ENCODE data around the gene PDE4C. TPM values are rescaled to one million over a fixed set of nuclear protein-coding genes. Genes with fewer than 3 reads are reported as not detected.
"Not testable (repeated sequence)": the region's sequence is repeated elsewhere in the genome, so short reads cannot be mapped to it uniquely, and the experiment has no call there.

PDE4C gene
- total RNA-seq, 2 donors from 2014 or later: 0.10 TPM; not detected in 1

DNA sequence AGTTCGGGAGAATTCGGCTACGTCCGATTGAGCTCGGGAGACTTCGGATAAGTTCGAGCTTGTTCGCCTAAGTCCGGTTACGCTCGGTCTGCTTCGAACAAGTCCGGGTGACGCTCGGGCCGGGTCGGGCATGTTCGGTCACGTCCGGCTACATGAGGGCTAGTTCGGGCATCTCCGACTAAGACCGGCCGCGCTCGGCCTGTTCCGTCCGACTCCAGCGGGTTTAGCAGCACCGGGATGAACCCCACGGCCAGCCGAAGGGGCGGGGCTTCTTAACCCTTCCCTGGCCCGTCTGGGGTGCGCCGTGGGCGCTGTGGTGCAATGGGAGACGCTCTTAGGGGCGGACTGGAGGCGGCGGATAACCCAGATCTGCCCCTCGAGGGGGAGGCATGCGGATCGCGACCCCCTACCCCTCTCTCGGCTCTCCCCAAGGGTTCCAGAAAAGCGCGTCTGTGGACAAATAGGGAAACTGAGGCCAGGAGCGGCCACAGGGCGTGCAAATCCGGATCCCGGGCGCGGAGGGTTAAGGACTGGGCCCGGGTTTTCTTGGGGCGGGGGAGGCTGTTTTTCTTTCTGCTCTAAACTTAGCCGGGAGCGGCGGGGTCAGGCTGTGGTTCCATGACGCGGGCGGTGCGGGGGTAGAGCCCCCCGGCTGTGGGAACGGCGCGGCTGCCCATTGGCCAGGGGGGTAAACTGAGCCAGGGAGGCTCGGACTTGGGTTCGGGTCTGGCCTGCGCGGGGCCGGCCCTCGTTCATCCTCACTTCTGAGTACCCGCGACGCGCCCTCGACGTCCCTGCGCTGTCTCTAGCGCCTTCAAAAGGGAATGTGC is 1.5 kb downstream of the PDE4C start:
- DNase-seq (peak; percentile 96 to 97), ATAC-seq (replicated peaks in 1 of 2) (peak; percentile 98)
- Mint-ChIP-seq H3K4me3 (peak overlapping the region; percentile 96), H3K36me3 (ENCODE audit: insufficient read depth in 2 of 2) (peaks cover 0 to 1% of the 10 kb centered on the region in 2 donors), H3K9me3 (no peaks in the 10 kb centered on the region), H3K4me1 (ENCODE audit: low read depth) (peaks cover 20% of the 10 kb centered on the region), H3K27ac (peak overlapping the region; percentile 31), H3K27me3 (ENCODE audit: low read depth) (peaks cover 55% of the 10 kb centered on the region)

- Mint-ChIP-seq H3K27me3 (ENCODE audit: low read depth) (peaks cover 50% of the 10 kb centered on the region), H3K4me1 (ENCODE audit: low read depth) (peaks cover 20% of the 10 kb centered on the region), H3K4me3 (peak overlapping the region; percentile 96), H3K36me3 (ENCODE audit: insufficient read depth in 2 of 2) (peaks cover 0 to 1% of the 10 kb centered on the region in 2 donors), H3K9me3 (no peaks in the 10 kb centered on the region), H3K27ac (peak overlapping the region; percentile 31)
- ATAC-seq (replicated peaks in 1 of 2) (peak; percentile 23 to 35), DNase-seq (peak; percentile 49 to 68)
Measured at GRCh38 chr19:18223860-18224524, 2.2 kb downstream of the PDE4C start.

GRCh38 chr19:18221815-18222725 is 4.2 kb downstream of the PDE4C start:
- DNase-seq (no peak), ATAC-seq (replicated peaks in 1 of 2) (no peak)
- peaks cover 40% of the 10 kb centered on the region for H3K27me3 Mint-ChIP-seq (ENCODE audit: low read depth)
- peaks cover 20% of the 10 kb centered on the region for H3K4me1 Mint-ChIP-seq (ENCODE audit: low read depth)
- no peak overlapping the region for H3K4me3 Mint-ChIP-seq
- no peaks in the 10 kb centered on the region for H3K9me3 Mint-ChIP-seq
- no peak overlapping the region for H3K27ac Mint-ChIP-seq
- H3K36me3 Mint-ChIP-seq (ENCODE audit: insufficient read depth in 2 of 2): peaks cover 0 to 1% of the 10 kb centered on the region in 2 donors

DNA sequence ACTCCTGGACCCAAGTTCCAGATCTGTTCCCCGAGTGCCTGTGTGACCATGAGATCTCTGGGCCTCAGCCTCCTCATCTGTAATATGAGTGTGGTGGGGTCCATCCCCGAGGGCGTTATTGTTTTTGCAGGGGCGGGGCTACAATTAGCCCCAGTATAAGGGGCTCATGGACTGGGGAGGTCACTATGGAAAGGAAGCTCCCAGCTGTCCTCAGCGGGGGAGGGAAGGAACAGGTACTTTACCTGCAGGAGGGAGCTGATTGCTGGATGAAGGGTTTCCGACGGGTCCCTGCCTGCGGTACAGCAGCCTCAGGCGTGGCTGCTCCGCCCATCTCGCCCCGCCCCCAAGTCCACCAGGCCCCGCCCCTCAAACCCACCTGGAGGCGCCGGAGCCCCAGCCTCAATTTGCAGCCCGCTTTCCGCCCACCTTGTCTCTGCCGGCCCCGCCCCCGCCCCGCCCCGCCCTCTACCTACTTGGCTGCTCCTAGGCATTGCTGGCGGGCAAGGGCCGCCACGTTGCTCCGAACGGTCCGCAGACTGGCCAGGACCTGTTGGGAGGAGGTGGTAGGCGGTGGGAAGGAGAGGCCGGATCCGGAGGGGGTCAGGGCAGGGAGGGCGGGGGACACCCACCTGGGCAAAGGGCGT is 5.5 kb downstream of the PDE4C start:
- DNase-seq: no peak
- H3K36me3 Mint-ChIP-seq (ENCODE audit: insufficient read depth in 2 of 2): peaks cover 0 to 1% of the 10 kb centered on the region in 2 donors
- peaks cover 30% of the 10 kb centered on the region for H3K27me3 Mint-ChIP-seq (ENCODE audit: low read depth)
- peaks cover 18% of the 10 kb centered on the region for H3K4me1 Mint-ChIP-seq (ENCODE audit: low read depth)
- ATAC-seq (replicated peaks in 1 of 2): no peak
- H3K9me3 Mint-ChIP-seq: no peaks in the 10 kb centered on the region
- no peak overlapping the region for H3K27ac Mint-ChIP-seq
- no peak overlapping the region for H3K4me3 Mint-ChIP-seq

- Mint-ChIP-seq H3K36me3 (ENCODE audit: insufficient read depth in 2 of 2) (peaks cover 0 to 1% of the 10 kb centered on the region in 2 donors), H3K27me3 (ENCODE audit: low read depth) (peaks cover 23% of the 10 kb centered on the region), H3K4me1 (ENCODE audit: low read depth) (peaks cover 15% of the 10 kb centered on the region), H3K27ac (no peak overlapping the region), H3K9me3 (no peaks in the 10 kb centered on the region), H3K4me3 (no peak overlapping the region)
- ATAC-seq (replicated peaks in 1 of 2) (no peak), DNase-seq (no peak)
Measured at GRCh38 chr19:18219911-18220631, 6.2 kb downstream of the PDE4C start.

- no peak for ATAC-seq (replicated peaks in 1 of 2)
- Mint-ChIP-seq H3K4me3 (no peak overlapping the region), H3K27ac (no peak overlapping the region), H3K36me3 (ENCODE audit: insufficient read depth in 2 of 2) (no peaks in the 10 kb centered on the region), H3K9me3 (no peaks in the 10 kb centered on the region), H3K4me1 (ENCODE audit: low read depth) (peaks cover 6% of the 10 kb centered on the region), H3K27me3 (ENCODE audit: low read depth) (peaks cover 13% of the 10 kb centered on the region)
- no peak for DNase-seq
Measured at GRCh38 chr19:18218600-18218999, 7.6 kb downstream of the PDE4C start.

GRCh38 chr19:18218159-18218558 is 8.1 kb downstream of the PDE4C start:
- no peak overlapping the region for H3K27ac Mint-ChIP-seq
- H3K27me3 Mint-ChIP-seq (ENCODE audit: low read depth): peaks cover 13% of the 10 kb centered on the region
- H3K36me3 Mint-ChIP-seq (ENCODE audit: insufficient read depth in 2 of 2): no peaks in the 10 kb centered on the region
- H3K4me3 Mint-ChIP-seq: no peak overlapping the region
- peaks cover 6% of the 10 kb centered on the region for H3K4me1 Mint-ChIP-seq (ENCODE audit: low read depth)
- ATAC-seq (replicated peaks in 1 of 2) (no peak), DNase-seq (no peak)
- H3K9me3 Mint-ChIP-seq: no peaks in the 10 kb centered on the region

GRCh38 chr19:18216789-18217188 is 9.4 kb downstream of the PDE4C start:
- ATAC-seq (replicated peaks in 1 of 2): no peak
- no peak for DNase-seq
- no peak overlapping the region for H3K4me3 Mint-ChIP-seq
- no peaks in the 10 kb centered on the region for H3K9me3 Mint-ChIP-seq
- peaks cover 6% of the 10 kb centered on the region for H3K4me1 Mint-ChIP-seq (ENCODE audit: low read depth)
- H3K36me3 Mint-ChIP-seq (ENCODE audit: insufficient read depth in 2 of 2): no peaks in the 10 kb centered on the region
- H3K27ac Mint-ChIP-seq: no peak overlapping the region
- peaks cover 7% of the 10 kb centered on the region for H3K27me3 Mint-ChIP-seq (ENCODE audit: low read depth)

- ATAC-seq (replicated peaks in 1 of 2) (peak; percentile 70 to 72), DNase-seq (peak in 1 of 2 donors; percentile 41)
- Mint-ChIP-seq H3K9me3 (no peaks in the 10 kb centered on the region), H3K4me1 (ENCODE audit: low read depth) (peaks cover 6% of the 10 kb centered on the region), H3K4me3 (no peak overlapping the region), H3K27ac (no peak overlapping the region), H3K36me3 (ENCODE audit: insufficient read depth in 2 of 2) (no peaks in the 10 kb centered on the region), H3K27me3 (ENCODE audit: low read depth) (no peaks in the 10 kb centered on the region)
Measured at GRCh38 chr19:18214779-18215433, 11.3 kb downstream of the PDE4C start.

DNA sequence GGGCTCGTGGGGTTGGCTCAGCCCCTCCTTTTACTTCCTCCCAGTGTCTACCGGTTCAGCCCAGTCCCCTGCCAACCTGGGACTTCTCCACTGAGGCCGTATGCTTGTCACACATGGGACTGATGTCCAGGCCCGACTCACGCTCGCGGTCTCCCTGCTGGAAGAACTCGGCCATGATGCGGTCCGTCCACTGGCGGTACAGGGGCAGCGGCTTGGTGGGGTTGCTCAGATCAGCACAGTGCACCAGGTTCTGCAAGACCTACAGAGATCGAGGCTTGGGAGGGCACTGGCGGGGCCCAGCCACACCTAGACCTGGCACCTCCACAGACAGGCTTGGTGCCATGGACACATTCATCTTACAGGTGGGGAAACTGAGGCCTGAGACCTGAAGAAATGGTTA is 14.6 kb downstream of the PDE4C start:
- peaks cover 6% of the 10 kb centered on the region for H3K27me3 Mint-ChIP-seq (ENCODE audit: low read depth)
- DNase-seq: no peak
- H3K36me3 Mint-ChIP-seq (ENCODE audit: insufficient read depth in 2 of 2): no peaks in the 10 kb centered on the region
- no peak overlapping the region for H3K4me3 Mint-ChIP-seq
- no peak for ATAC-seq (replicated peaks in 1 of 2)
- H3K27ac Mint-ChIP-seq: no peak overlapping the region
- H3K4me1 Mint-ChIP-seq (ENCODE audit: low read depth): peaks cover 10% of the 10 kb centered on the region
- H3K9me3 Mint-ChIP-seq: no peaks in the 10 kb centered on the region

- H3K4me3 Mint-ChIP-seq; DNase-seq; H3K9me3 Mint-ChIP-seq; H3K27me3 Mint-ChIP-seq (ENCODE audit: low read depth); H3K4me1 Mint-ChIP-seq (ENCODE audit: low read depth); ATAC-seq (replicated peaks in 1 of 2); H3K27ac Mint-ChIP-seq; H3K36me3 Mint-ChIP-seq (ENCODE audit: insufficient read depth in 2 of 2): not testable (repeated sequence)
Measured at GRCh38 chr19:18209912-18210311, 16.3 kb downstream of the PDE4C start.

All from activated T-cell treated with anti-CD3 and anti-CD28 coated beads, Interleukin-2, amount 50 U/mL, for 72 hours (primary cell).